WERI-Rb-1 (cell line): Measurements from ENCODE around the gene PDE10A.

ENCODE experiments used
- DNase-seq: peaks from one replicate; pipeline ENCODE4 v3.0.0-alpha.2; 2020
- H3K27ac ChIP-seq: fragments of 250-450 bp; sonication (Bioruptor Pico); 2 replicates; pipeline ENCODE4 v1.5.1; 2020; ENCODE audit warnings: mild to moderate bottlenecking, moderate library complexity
- H3K27me3 ChIP-seq: fragments of 250-450 bp; sonication (Bioruptor Pico); 2 replicates; pipeline ENCODE4 v1.5.1; 2021; ENCODE audit warnings: mild to moderate bottlenecking, low read depth, moderate library complexity; ENCODE audit not compliant: insufficient read depth, severe bottlenecking
- H3K36me3 ChIP-seq: fragments of 250-450 bp; sonication (Bioruptor Pico); 2 replicates; pipeline ENCODE4 v1.5.1; 2020; ENCODE audit warnings: mild to moderate bottlenecking, moderate library complexity
- H3K4me3 ChIP-seq: 2 replicates; pipeline ENCODE4 v1.5.1; 2011; ENCODE audit warnings: low read depth, mild to moderate bottlenecking, control low read depth, low read length
- H3K9me3 ChIP-seq: fragments of 250-450 bp; sonication (Bioruptor Pico); 2 replicates; pipeline ENCODE4 v1.5.1; 2021; ENCODE audit warnings: mild to moderate bottlenecking, moderate library complexity; ENCODE audit not compliant: severe bottlenecking
- CTCF ChIP-seq: IDR thresholded peaks from 2 replicates; pipeline ENCODE4 v1.5.1; 2011; ENCODE audit warnings: low read depth, mild to moderate bottlenecking, control low read depth, inconsistent platforms, low read length

The PDE10A gene

GRCh38 chr6:165579151-165579550, 83.9 kb downstream of the PDE10A start:
- Histone ChIP-seq H3K27ac (no peak overlapping the region), H3K36me3 (no peaks in the 10 kb centered on the region), H3K27me3 (peaks cover 48% of the 10 kb centered on the region), H3K9me3 (no peaks in the 10 kb centered on the region), H3K4me3 (no peak overlapping the region)
- TF ChIP-seq CTCF = no peak
- DNase-seq = no peak

- no peak for TF ChIP-seq CTCF
- Histone ChIP-seq H3K27me3 (peaks cover 44% of the 10 kb centered on the region), H3K9me3 (no peaks in the 10 kb centered on the region), H3K27ac (no peak overlapping the region), H3K36me3 (no peaks in the 10 kb centered on the region), H3K4me3 (no peak overlapping the region)
- DNase-seq = no peak
These were observed 85.5 kb downstream of the PDE10A start for GRCh38 chr6:165577556-165577955.

GRCh38 chr6:165575158-165575549, 87.9 kb downstream of the PDE10A start:
- Histone ChIP-seq H3K4me3 (no peak overlapping the region), H3K27ac (no peak overlapping the region), H3K27me3 (peaks cover 43% of the 10 kb centered on the region), H3K36me3 (no peaks in the 10 kb centered on the region), H3K9me3 (no peaks in the 10 kb centered on the region)
- no peak for TF ChIP-seq CTCF
- DNase-seq = no peak

GRCh38 chr6:165574220-165575157, 88.6 kb downstream of the PDE10A start:
- no peaks in the 10 kb centered on the region for H3K9me3 ChIP-seq
- H3K27ac ChIP-seq = no peak overlapping the region
- peaks cover 45% of the 10 kb centered on the region for H3K27me3 ChIP-seq
- H3K4me3 ChIP-seq = no peak overlapping the region
- TF ChIP-seq CTCF = no peak
- DNase-seq = no peak
- no peaks in the 10 kb centered on the region for H3K36me3 ChIP-seq

GRCh38 chr6:165573671-165574070, 89.4 kb downstream of the PDE10A start:
- no peaks in the 10 kb centered on the region for H3K36me3 ChIP-seq
- no peak overlapping the region for H3K27ac ChIP-seq
- peaks cover 38% of the 10 kb centered on the region for H3K27me3 ChIP-seq
- no peak overlapping the region for H3K4me3 ChIP-seq
- TF ChIP-seq CTCF = no peak
- H3K9me3 ChIP-seq = no peaks in the 10 kb centered on the region
- DNase-seq = no peak
